ENCODE data around the gene HDAC2.
"Not testable (repeated sequence)": the region's sequence is repeated elsewhere in the genome, so short reads cannot be mapped to it uniquely, and the experiment has no call there.

HDAC2 gene

GRCh38 chr6:113970805-113971676, at the start of gene HDAC2:
Gene HDAC2, minus strand, starts transcription at chr6:113971148. Its CDS starts 240 bp downstream, at chr6:113970908.
- peak; percentile 33 for DNase-seq

GRCh38 chr6:114020196-114020595, 49.2 kb upstream of the HDAC2 start:
- DNase-seq: no peak

GRCh38 chr6:114017146-114017545, 46.2 kb upstream of the HDAC2 start:
- not testable (repeated sequence) for DNase-seq

- DNase-seq: not testable (repeated sequence)
These were observed 43.2 kb upstream of the HDAC2 start for GRCh38 chr6:114014106-114014505.

- not testable (repeated sequence) for DNase-seq
These were observed 40.5 kb upstream of the HDAC2 start for GRCh38 chr6:114011486-114011885.

- DNase-seq: no peak
These were observed 39.6 kb upstream of the HDAC2 start for GRCh38 chr6:114010540-114010939.

- no peak for DNase-seq
These were observed 38.2 kb upstream of the HDAC2 start for GRCh38 chr6:114009192-114009591.

- no peak for DNase-seq
These were observed 37.4 kb upstream of the HDAC2 start for GRCh38 chr6:114008331-114008730.

- DNase-seq: no peak
These were observed 36.6 kb upstream of the HDAC2 start for GRCh38 chr6:114007516-114007915.

GRCh38 chr6:114001354-114001753, 30.4 kb upstream of the HDAC2 start:
- DNase-seq: no peak

- DNase-seq: no peak
These were observed 29.1 kb upstream of the HDAC2 start for GRCh38 chr6:114000069-114000468.

GRCh38 chr6:113999284-113999683, 28.3 kb upstream of the HDAC2 start:
- no peak for DNase-seq

- no peak for DNase-seq
These were observed 27.9 kb upstream of the HDAC2 start for GRCh38 chr6:113998811-113999210.

GRCh38 chr6:113997116-113997515, 26.2 kb upstream of the HDAC2 start:
- DNase-seq: no peak

- DNase-seq: no peak
These were observed 24.7 kb upstream of the HDAC2 start for GRCh38 chr6:113995634-113996033.

GRCh38 chr6:113994934-113995342, 24.0 kb upstream of the HDAC2 start:
- no peak for DNase-seq

- no peak for DNase-seq
These were observed 18.7 kb upstream of the HDAC2 start for GRCh38 chr6:113989675-113990074.

- DNase-seq: not testable (repeated sequence)
These were observed 11.7 kb upstream of the HDAC2 start for GRCh38 chr6:113982675-113983074.

- no peak for DNase-seq
These were observed 11.2 kb upstream of the HDAC2 start for GRCh38 chr6:113982055-113982550.

- no peak for DNase-seq
These were observed 10.1 kb upstream of the HDAC2 start for GRCh38 chr6:113980937-113981554.

- DNase-seq: no peak
These were observed 9.0 kb upstream of the HDAC2 start for GRCh38 chr6:113979937-113980336.

- no peak for DNase-seq
These were observed 7.2 kb upstream of the HDAC2 start for GRCh38 chr6:113978084-113978675.

- DNase-seq: no peak
These were observed 5.9 kb upstream of the HDAC2 start for GRCh38 chr6:113976806-113977205.

- no peak for DNase-seq
These were observed 793 bp upstream of the HDAC2 start for GRCh38 chr6:113971741-113972140.

Measured in cortex of kidney (tissue), 1 donor.